HG03175 (cell line): ENCODE results near the gene NAPA.

Experiments used
- ATAC-seq: cut with Tn5 transposase; IDR thresholded peaks from one replicate; pipeline ENCODE4 v1.9.1; 2021; ENCODE audit warnings: mild to moderate bottlenecking, moderate library complexity; ENCODE audit not compliant: unreplicated experiment

NAPA gene

GRCh38 chr19:47464675-47465419 lies 50.0 kb downstream of the NAPA start:
- ATAC-seq = no peak

- no peak for ATAC-seq
Measured at GRCh38 chr19:47461876-47462275, 53.0 kb downstream of the NAPA start.

- ATAC-seq = no peak
Measured at GRCh38 chr19:47459477-47459876, 55.4 kb downstream of the NAPA start.

- ATAC-seq = no peak
Measured at GRCh38 chr19:47458672-47459071, 56.2 kb downstream of the NAPA start.

- no peak for ATAC-seq
Measured at GRCh38 chr19:47456721-47457474, 58.0 kb downstream of the NAPA start.

GRCh38 chr19:47450478-47450877 lies 64.4 kb downstream of the NAPA start:
- ATAC-seq = no peak

GRCh38 chr19:47448360-47448727 lies 66.5 kb downstream of the NAPA start:
- ATAC-seq = no peak

GRCh38 chr19:47447470-47448359 lies 67.1 kb downstream of the NAPA start:
- no peak for ATAC-seq

- ATAC-seq = no peak
Measured at GRCh38 chr19:47446534-47447469, 68.1 kb downstream of the NAPA start.

GRCh38 chr19:47445937-47446402 lies 68.9 kb downstream of the NAPA start:
- no peak for ATAC-seq

- no peak for ATAC-seq
Measured at GRCh38 chr19:47445527-47445926, 69.3 kb downstream of the NAPA start.

- ATAC-seq = no peak
Measured at GRCh38 chr19:47444388-47444821, 70.5 kb downstream of the NAPA start.

GRCh38 chr19:47443331-47443730 lies 71.5 kb downstream of the NAPA start:
- no peak for ATAC-seq

GRCh38 chr19:47438793-47439220 lies 76.1 kb downstream of the NAPA start:
- ATAC-seq = no peak
